ENCODE data around the gene FGD2. TPM values are rescaled to one million over a fixed set of nuclear protein-coding genes. Genes with fewer than 3 reads are reported as not detected.
A peak's percentile ranks its signal among the peaks of the same experiment; 100 is the strongest.

The FGD2 gene, protein sequence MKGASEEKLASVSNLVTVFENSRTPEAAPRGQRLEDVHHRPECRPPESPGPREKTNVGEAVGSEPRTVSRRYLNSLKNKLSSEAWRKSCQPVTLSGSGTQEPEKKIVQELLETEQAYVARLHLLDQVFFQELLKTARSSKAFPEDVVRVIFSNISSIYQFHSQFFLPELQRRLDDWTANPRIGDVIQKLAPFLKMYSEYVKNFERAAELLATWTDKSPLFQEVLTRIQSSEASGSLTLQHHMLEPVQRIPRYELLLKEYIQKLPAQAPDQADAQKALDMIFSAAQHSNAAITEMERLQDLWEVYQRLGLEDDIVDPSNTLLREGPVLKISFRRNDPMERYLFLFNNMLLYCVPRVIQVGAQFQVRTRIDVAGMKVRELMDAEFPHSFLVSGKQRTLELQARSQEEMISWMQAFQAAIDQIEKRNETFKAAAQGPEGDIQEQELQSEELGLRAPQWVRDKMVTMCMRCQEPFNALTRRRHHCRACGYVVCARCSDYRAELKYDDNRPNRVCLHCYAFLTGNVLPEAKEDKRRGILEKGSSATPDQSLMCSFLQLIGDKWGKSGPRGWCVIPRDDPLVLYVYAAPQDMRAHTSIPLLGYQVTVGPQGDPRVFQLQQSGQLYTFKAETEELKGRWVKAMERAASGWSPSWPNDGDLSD
- total RNA-seq (2014; rRNA removed; shearing (Covaris generic)) = 0.08 TPM in 1 of 2 replicates, not detected in the other
- polyA plus RNA-seq (2015; cell fraction: cytosol; rRNA removed) = not detected in 2 replicates
- polyA plus RNA-seq (2015; cell fraction: nucleus; rRNA removed) = not detected in 2 replicates

GRCh38 chr6:37005061-37005810, at the start of gene FGD2:
Gene FGD2 (plus strand): TSS chr6:37005655. CDS start chr6:37005818, 163 bp downstream.
- in situ Hi-C loops (cut with HindIII; ENCODE audit: low pct_unique_long_range_greater_than_20kb, low sequenced_read_pairs) = no loop called here
- DNase-seq (ENCODE audit: low read depth, low spot score) = no peak

DNA sequence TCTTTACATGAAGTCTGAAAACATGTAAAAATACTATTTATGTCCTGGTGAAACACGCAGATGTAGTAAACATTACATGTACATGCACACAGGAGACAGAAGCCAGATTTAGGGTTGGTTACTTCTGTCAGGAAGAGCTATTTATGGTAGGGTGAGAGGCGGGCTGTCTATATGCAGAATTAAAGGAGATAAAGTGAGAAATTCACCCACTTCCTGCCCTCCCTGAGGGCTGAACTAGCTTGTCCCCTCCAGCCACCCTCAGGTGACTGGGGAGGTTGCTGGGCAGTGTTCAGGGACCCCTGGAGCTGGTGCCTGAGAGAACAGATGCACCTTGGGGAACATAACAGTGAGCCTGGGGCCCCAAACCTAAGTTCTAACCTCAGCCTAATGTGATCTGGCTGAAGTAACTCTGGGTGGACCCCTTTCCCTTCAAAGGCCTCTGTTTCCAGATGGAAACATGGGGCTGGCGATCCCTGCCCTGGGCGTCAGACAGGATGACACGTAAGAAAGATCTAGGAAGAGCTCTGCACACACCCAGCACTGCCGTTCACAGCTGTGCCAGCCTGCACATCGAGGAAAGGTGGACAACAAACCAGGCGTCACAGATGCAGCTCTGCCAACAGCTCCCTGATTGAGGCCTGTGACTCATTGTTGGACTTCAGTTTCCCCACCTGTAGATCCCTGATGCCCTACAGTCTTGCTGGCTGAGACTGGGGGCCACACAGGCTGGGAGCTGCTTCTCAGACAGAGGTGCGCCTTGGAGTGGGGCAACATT, 49.6 kb upstream of the FGD2 start:
- in situ Hi-C loops (cut with HindIII; ENCODE audit: low pct_unique_long_range_greater_than_20kb, low sequenced_read_pairs) = no loop called here

GRCh38 chr6:36956446-36956820, 49.0 kb upstream of the FGD2 start:
- no peak for DNase-seq (ENCODE audit: low read depth, low spot score)

More for the DNA sequence above, 49.6 kb upstream of the FGD2 start:
- no peak for DNase-seq (ENCODE audit: low read depth, low spot score)

DNA sequence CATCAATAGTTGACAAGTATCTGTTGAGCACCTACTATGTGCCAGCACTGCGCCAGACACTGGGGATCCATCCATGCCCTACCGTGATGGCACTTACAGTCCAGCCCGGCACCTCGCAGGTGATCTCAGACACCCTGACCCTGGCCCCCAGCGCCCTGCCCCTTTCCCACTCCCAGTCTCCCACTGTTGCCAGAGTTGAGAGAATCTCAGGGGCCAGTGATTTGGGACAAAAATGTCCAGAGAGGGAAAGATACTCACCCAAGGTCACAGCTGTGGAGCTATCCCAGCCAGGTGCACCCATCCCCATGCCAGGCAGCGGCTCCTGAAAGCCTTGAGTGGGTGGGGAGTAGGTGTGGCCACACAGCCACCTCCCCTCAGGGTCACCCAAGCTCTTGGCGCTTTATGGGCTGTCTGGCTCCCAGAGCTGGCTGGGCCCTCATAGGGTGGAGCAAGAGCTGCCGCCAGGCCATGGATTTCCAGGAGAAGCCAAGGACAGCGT, 47.6 kb upstream of the FGD2 start:
- in situ Hi-C loops (cut with HindIII; ENCODE audit: low pct_unique_long_range_greater_than_20kb, low sequenced_read_pairs) = no loop called here
- no peak for DNase-seq (ENCODE audit: low read depth, low spot score)

More at GRCh38 chr6:36956446-36956820, 49.0 kb upstream of the FGD2 start:
- in situ Hi-C loops (cut with HindIII; ENCODE audit: low pct_unique_long_range_greater_than_20kb, low sequenced_read_pairs) = no loop called here

- in situ Hi-C loops (cut with HindIII; ENCODE audit: low pct_unique_long_range_greater_than_20kb, low sequenced_read_pairs) = no loop called here
Measured at GRCh38 chr6:36958775-36959554, 46.5 kb upstream of the FGD2 start.

GRCh38 chr6:36959555-36960250, 45.8 kb upstream of the FGD2 start:
- DNase-seq (ENCODE audit: low read depth, low spot score) = no peak
- in situ Hi-C loops (cut with HindIII; ENCODE audit: low pct_unique_long_range_greater_than_20kb, low sequenced_read_pairs) = no loop called here

More at GRCh38 chr6:36958775-36959554, 46.5 kb upstream of the FGD2 start:
- DNase-seq (ENCODE audit: low read depth, low spot score) = no peak

GRCh38 chr6:36961441-36962435, 43.7 kb upstream of the FGD2 start:
- in situ Hi-C loops (cut with HindIII; ENCODE audit: low pct_unique_long_range_greater_than_20kb, low sequenced_read_pairs) = no loop called here
- no peak for DNase-seq (ENCODE audit: low read depth, low spot score)

DNA sequence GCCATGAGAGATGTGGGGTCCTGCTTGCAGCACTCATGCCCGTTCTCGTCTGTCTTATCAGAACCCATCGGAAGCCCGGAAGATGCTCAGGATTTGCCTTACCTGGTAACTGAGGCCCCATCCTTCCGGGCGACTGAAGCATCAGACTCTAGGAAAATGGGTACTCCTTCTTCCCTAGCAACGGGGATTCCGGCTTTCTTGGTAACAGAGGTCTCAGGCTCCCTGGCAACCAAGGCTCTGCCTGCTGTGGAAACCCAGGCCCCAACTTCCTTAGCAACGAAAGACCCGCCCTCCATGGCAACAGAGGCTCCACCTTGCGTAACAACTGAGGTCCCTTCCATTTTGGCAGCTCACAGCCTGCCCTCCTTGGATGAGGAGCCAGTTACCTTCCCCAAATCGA, 42.6 kb upstream of the FGD2 start:
- in situ Hi-C loops (cut with HindIII; ENCODE audit: low pct_unique_long_range_greater_than_20kb, low sequenced_read_pairs) = no loop called here
- DNase-seq (ENCODE audit: low read depth, low spot score) = peak; percentile 39

- DNase-seq (ENCODE audit: low read depth, low spot score) = no peak
- in situ Hi-C loops (cut with HindIII; ENCODE audit: low pct_unique_long_range_greater_than_20kb, low sequenced_read_pairs) = no loop called here
Measured at GRCh38 chr6:36963451-36964290, 41.8 kb upstream of the FGD2 start.

DNA sequence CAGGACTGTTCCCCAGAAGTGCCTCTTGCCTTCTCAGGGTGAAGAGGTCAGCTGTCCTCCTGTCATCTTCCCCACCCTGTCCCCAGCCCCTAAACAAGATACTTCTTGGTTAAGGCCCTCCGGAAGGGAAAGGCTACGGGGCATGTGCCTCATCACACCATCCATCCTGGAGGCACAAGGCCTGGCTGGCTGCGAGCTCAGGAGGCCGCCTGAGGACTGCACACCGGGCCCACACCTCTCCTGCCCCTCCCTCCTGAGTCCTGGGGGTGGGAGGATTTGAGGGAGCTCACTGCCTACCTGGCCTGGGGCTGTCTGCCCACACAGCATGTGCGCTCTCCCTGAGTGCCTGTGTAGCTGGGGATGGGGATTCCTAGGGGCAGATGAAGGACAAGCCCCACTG, 41.1 kb upstream of the FGD2 start:
- DNase-seq (ENCODE audit: low read depth, low spot score) = no peak
- in situ Hi-C loops (cut with HindIII; ENCODE audit: low pct_unique_long_range_greater_than_20kb, low sequenced_read_pairs) = no loop called here

GRCh38 chr6:36964908-36965307, 40.5 kb upstream of the FGD2 start:
- in situ Hi-C loops (cut with HindIII; ENCODE audit: low pct_unique_long_range_greater_than_20kb, low sequenced_read_pairs) = no loop called here
- no peak for DNase-seq (ENCODE audit: low read depth, low spot score)

- DNase-seq (ENCODE audit: low read depth, low spot score) = no peak
- in situ Hi-C loops (cut with HindIII; ENCODE audit: low pct_unique_long_range_greater_than_20kb, low sequenced_read_pairs) = no loop called here
Measured at GRCh38 chr6:36967301-36967700, 38.2 kb upstream of the FGD2 start.

GRCh38 chr6:36967757-36968156, 37.7 kb upstream of the FGD2 start:
- in situ Hi-C loops (cut with HindIII; ENCODE audit: low pct_unique_long_range_greater_than_20kb, low sequenced_read_pairs) = no loop called here
- DNase-seq (ENCODE audit: low read depth, low spot score) = no peak

GRCh38 chr6:36968266-36968977, 37.0 kb upstream of the FGD2 start:
- in situ Hi-C loops (cut with HindIII; ENCODE audit: low pct_unique_long_range_greater_than_20kb, low sequenced_read_pairs) = no loop called here
- no peak for DNase-seq (ENCODE audit: low read depth, low spot score)
